HCT116 (cell line): Measurements from ENCODE around the gene GALM. TPM values are rescaled to one million over a fixed set of nuclear protein-coding genes. Genes with fewer than 3 reads are reported as not detected.

Experiments used
- ATAC-seq: fragments of 200-7000 bp; cut with Tn5 transposase; 2 replicates; pipeline ENCODE4 v1.9.1; 2020; ENCODE audit warnings: mild to moderate bottlenecking, moderate library complexity
- BruUV-seq: library from RNA; stranded (reverse); fragments of 400-500 nt; replicated peaks from 2 replicates; lab custom pipeline; 2021; lab: Mats Ljungman, UMichigan
- CTCF ChIA-PET: fragments of 300-600 bp; sonication (Branson Sonifier 250); formaldehyde crosslinking; loops from one replicate; lab custom pipeline; 2021; ENCODE audit warnings: antibody characterized with exemption; lab: Charles Lee
- POLR2A ChIA-PET: fragments of 300-600, 350-600 bp; sonication (Branson Sonifier 250); formaldehyde crosslinking; loops from one replicate; lab custom pipeline; 2021; ENCODE audit warnings: antibody characterized with exemption; lab: Charles Lee
- RAD21 ChIA-PET, 2 experiments: fragments of 300-600 bp; sonication (Branson Sonifier 250); formaldehyde crosslinking; loops; one replicate each; lab custom pipeline; 2023; ENCODE audit warnings: low total read pairs in 2 of 2; ENCODE audit not compliant: uncharacterized antibody in 2 of 2, unreplicated experiment in 2 of 2, low non-redundant PET in 1 of 2; lab: Charles Lee
- DNase-seq: peaks from one replicate; pipeline ENCODE4 v3.0.0-alpha.2; 2010; ENCODE audit warnings: low read depth, low spot score
- H2AFZ ChIP-seq: fragments of 200-600 bp; shearing (Covaris generic), sonication (generic); 2 replicates; pipeline ENCODE4 v1.6.1; 2017; ENCODE audit warnings: low read depth, mixed run types, mixed read lengths, antibody characterized with exemption, low read length; ENCODE audit not compliant: poor library complexity, severe bottlenecking
- H3K27ac ChIP-seq: 2 replicates; pipeline ENCODE4 v1.5.1; 2012; ENCODE audit warnings: low read depth, low read length
- H3K27me3 ChIP-seq: fragments of 200-600 bp; sonication (generic); 2 replicates; pipeline ENCODE4 v1.6.1; 2016; ENCODE audit warnings: mixed run types, low read length, mixed read lengths; ENCODE audit not compliant: insufficient read depth
- H3K36me3 ChIP-seq, 2 experiments: fragments of 200-500 bp in 1 of 2; fragments of 200-600 bp in 1 of 2; sonication (Bioruptor generic) in 1 of 2; sonication (generic) in 1 of 2; 2 replicates each; pipeline versions ENCODE4 v1.5.1 to v1.6.1; 2014 to 2016; ENCODE audit warnings: low read length in 2 of 2, inconsistent platforms in 1 of 2, mixed read lengths in 1 of 2, mixed run types in 1 of 2; ENCODE audit not compliant: insufficient read depth in 2 of 2, control insufficient read depth in 1 of 2
- H3K4me1 ChIP-seq, 2 experiments: fragments of 200-600 bp in 1 of 2; sonication (generic) in 1 of 2; 2 replicates each; pipeline versions ENCODE4 v1.5.1 to v1.6.1; 2012 to 2017; ENCODE audit warnings: low read length in 2 of 2, inconsistent platforms in 1 of 2, mild to moderate bottlenecking in 1 of 2, mixed read lengths in 1 of 2, mixed run types in 1 of 2, moderate library complexity in 1 of 2; ENCODE audit not compliant: insufficient read depth in 2 of 2, control insufficient read depth in 1 of 2
- H3K4me2 ChIP-seq: fragments of 200-600 bp; sonication (generic); 2 replicates; pipeline ENCODE4 v1.6.1; 2017; ENCODE audit warnings: mixed run types, low read length, mixed read lengths
- H3K4me3 ChIP-seq, 2 experiments: fragments of 200-600 bp in 1 of 2; sonication (generic) in 1 of 2; replicated peaks in 1 of 2; 2 replicates each; pipeline ENCODE4 v1.5.1; 2011 to 2016; ENCODE audit warnings: low read length in 2 of 2, control low read depth in 1 of 2, low read depth in 1 of 2, mild to moderate bottlenecking in 1 of 2, mixed read lengths in 1 of 2, mixed run types in 1 of 2
- H3K79me2 ChIP-seq: fragments of 200-600 bp; sonication (generic); 2 replicates; pipeline ENCODE4 v1.6.1; 2017; ENCODE audit warnings: mild to moderate bottlenecking, mixed run types, low read length, moderate library complexity, mixed read lengths; ENCODE audit not compliant: insufficient read depth
- H3K9ac ChIP-seq: fragments of 200-600 bp; sonication (generic); 2 replicates; pipeline ENCODE4 v1.6.1; 2016; ENCODE audit warnings: low read length, mixed read lengths
- H3K9me2 ChIP-seq: fragments of 200-600 bp; sonication (generic), shearing (Covaris generic); 2 replicates; pipeline ENCODE4 v1.6.1; 2017; ENCODE audit warnings: mixed run types, mild to moderate bottlenecking, moderate library complexity; ENCODE audit not compliant: insufficient read depth
- H3K9me3 ChIP-seq, 2 experiments: fragments of 200-500 bp in 1 of 2; fragments of 200-600 bp in 1 of 2; sonication (Bioruptor generic) in 1 of 2; sonication (generic) in 1 of 2; 2 replicates each; pipeline ENCODE4 v1.6.1; 2014 to 2017; ENCODE audit warnings: low read length in 2 of 2, mixed read lengths in 2 of 2, inconsistent platforms in 1 of 2, low read depth in 1 of 2, mild to moderate bottlenecking in 1 of 2, mixed run types in 1 of 2, moderate library complexity in 1 of 2; ENCODE audit not compliant: control insufficient read depth in 1 of 2, insufficient read depth in 1 of 2
- H4K20me1 ChIP-seq: fragments of 200-600 bp; sonication (generic), shearing (Covaris generic); 2 replicates; pipeline ENCODE4 v1.6.1; 2017; ENCODE audit warnings: mixed run types, mild to moderate bottlenecking, moderate library complexity; ENCODE audit not compliant: insufficient read depth
- CBX3 ChIP-seq: IDR thresholded peaks from 2 replicates; pipeline ENCODE4 v1.6.1; 2012; ENCODE audit warnings: low read depth
- CEBPB ChIP-seq: IDR thresholded peaks from 2 replicates; pipeline ENCODE4 v1.6.1; 2012; ENCODE audit warnings: low read depth
- EGR1 ChIP-seq: IDR thresholded peaks from 2 replicates; pipeline ENCODE4 v1.6.1; 2012; ENCODE audit warnings: low read depth
- FOSL1 ChIP-seq: IDR thresholded peaks from 2 replicates; pipeline ENCODE4 v1.6.1; 2012; ENCODE audit warnings: low read depth
- JUND ChIP-seq: IDR thresholded peaks from 2 replicates; pipeline ENCODE4 v1.6.1; 2012
- POLR2A ChIP-seq: IDR thresholded peaks from 2 replicates; pipeline ENCODE4 v1.7.0; 2011; ENCODE audit warnings: borderline replicate concordance; ENCODE audit not compliant: insufficient read depth, insufficient read length; ENCODE audit errors: extremely low read depth
- POLR2AphosphoS5 ChIP-seq: IDR thresholded peaks from 2 replicates; pipeline ENCODE4 v1.6.1; 2011; ENCODE audit warnings: mild to moderate bottlenecking, low read depth, low read length, moderate library complexity
- RAD21 ChIP-seq: IDR thresholded peaks from 2 replicates; pipeline ENCODE4 v1.6.1; 2012; ENCODE audit warnings: low read depth, mild to moderate bottlenecking
- REST ChIP-seq: IDR thresholded peaks from 2 replicates; pipeline ENCODE4 v1.6.1; 2012; ENCODE audit warnings: low read depth
- SP1 ChIP-seq: IDR thresholded peaks from 2 replicates; pipeline ENCODE4 v1.6.1; 2012; ENCODE audit warnings: low read depth
- SRF ChIP-seq: IDR thresholded peaks from 2 replicates; pipeline ENCODE4 v1.6.1; 2012; ENCODE audit warnings: low read depth
- TCF7L2 ChIP-seq: IDR thresholded peaks from 2 replicates; pipeline ENCODE4 v1.7.0; 2011; ENCODE audit warnings: borderline replicate concordance, inconsistent platforms; ENCODE audit not compliant: insufficient read depth, insufficient read length; ENCODE audit errors: extremely low read depth
- YY1 ChIP-seq: IDR thresholded peaks from 2 replicates; pipeline ENCODE4 v1.6.1; 2011; ENCODE audit warnings: low read length, low read depth, moderate library complexity, mild to moderate bottlenecking; ENCODE audit not compliant: insufficient replicate concordance; ENCODE audit errors: extremely low read depth
- ZNF274 ChIP-seq: fragments of 200-500 bp; sonication (Bioruptor generic); IDR thresholded peaks from 2 replicates; pipeline ENCODE4 v1.6.1; 2014; ENCODE audit warnings: mild to moderate bottlenecking, low read depth, low read length, inconsistent platforms
- intact Hi-C: fragments of 100-400 bp; cut with micrococcal nuclease; formaldehyde crosslinking; loops from 2 replicates; pipeline ENCODE4 v1.10.0; 2022
- total RNA-seq: library from RNA; stranded (reverse); gene quantifications from one replicate; pipeline ENCODE4 v1.2.1, GENCODE V29; 2021; ENCODE audit not compliant: unreplicated experiment
- TF ChIP-seq, protein P1 (sequence below): IDR thresholded peaks from 2 replicates; pipeline ENCODE4 v1.6.1; 2012
- TF ChIP-seq, protein P2 (sequence below): IDR thresholded peaks from 2 replicates; pipeline ENCODE4 v1.6.1; 2011; ENCODE audit warnings: mild to moderate bottlenecking, low read length, moderate library complexity; ENCODE audit not compliant: insufficient replicate concordance; ENCODE audit errors: extremely low read depth
- TF ChIP-seq, protein P3 (sequence below), 3 experiments: fragments of 200-600 bp in 1 of 3; sonication (generic) in 1 of 3; IDR thresholded peaks in 2 of 3; conservative IDR thresholded peaks in 1 of 3; 2 replicates each; pipeline ENCODE4 v1.5.1; 2012 to 2017; ENCODE audit warnings: low read depth in 2 of 3, low read length in 2 of 3, antibody characterized with exemption in 1 of 3, borderline replicate concordance in 1 of 3, control low read depth in 1 of 3, mild to moderate bottlenecking in 1 of 3, mixed read lengths in 1 of 3, mixed run types in 1 of 3, moderate library complexity in 1 of 3; ENCODE audit not compliant: insufficient read depth in 1 of 3

Gene GALM
- total RNA-seq, 1 experiment from 2014 or later: 10.2 TPM

- H4K20me1 ChIP-seq: no peaks in the 10 kb centered on the region
- DNase-seq (no peak), ATAC-seq (no peak)
- no peak overlapping the region for H3K4me2 ChIP-seq
- POLR2A ChIA-PET: no interaction called here
- RAD21 ChIA-PET: no interaction called here
- no peak overlapping the region for H3K4me3 ChIP-seq
- BruUV-seq: no TSS peak
- no peaks in the 10 kb centered on the region for H3K27me3 ChIP-seq
- H3K36me3 ChIP-seq: peaks cover 0 to 3% of the 10 kb centered on the region in 2 experiments; a peak in 1 of 4 replicates
- H2AFZ ChIP-seq: no peak overlapping the region
- intact Hi-C loops: no loop called here
- no peaks in the 10 kb centered on the region for H3K9me2 ChIP-seq
- TF ChIP-seq, protein P1, sequence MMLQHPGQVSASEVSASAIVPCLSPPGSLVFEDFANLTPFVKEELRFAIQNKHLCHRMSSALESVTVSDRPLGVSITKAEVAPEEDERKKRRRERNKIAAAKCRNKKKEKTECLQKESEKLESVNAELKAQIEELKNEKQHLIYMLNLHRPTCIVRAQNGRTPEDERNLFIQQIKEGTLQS: no peak
- TF ChIP-seq CEBPB (no peak), POLR2AphosphoS5 (no peak), RAD21 (no peak), TCF7L2 (no peak), SRF (no peak), REST (no peak), EGR1 (no peak), ZNF274 (no peak), POLR2A (no peak), CBX3 (no peak), FOSL1 (no peak), SP1 (no peak), JUND (no peak), YY1 (no peak)
- TF ChIP-seq, protein P2, sequence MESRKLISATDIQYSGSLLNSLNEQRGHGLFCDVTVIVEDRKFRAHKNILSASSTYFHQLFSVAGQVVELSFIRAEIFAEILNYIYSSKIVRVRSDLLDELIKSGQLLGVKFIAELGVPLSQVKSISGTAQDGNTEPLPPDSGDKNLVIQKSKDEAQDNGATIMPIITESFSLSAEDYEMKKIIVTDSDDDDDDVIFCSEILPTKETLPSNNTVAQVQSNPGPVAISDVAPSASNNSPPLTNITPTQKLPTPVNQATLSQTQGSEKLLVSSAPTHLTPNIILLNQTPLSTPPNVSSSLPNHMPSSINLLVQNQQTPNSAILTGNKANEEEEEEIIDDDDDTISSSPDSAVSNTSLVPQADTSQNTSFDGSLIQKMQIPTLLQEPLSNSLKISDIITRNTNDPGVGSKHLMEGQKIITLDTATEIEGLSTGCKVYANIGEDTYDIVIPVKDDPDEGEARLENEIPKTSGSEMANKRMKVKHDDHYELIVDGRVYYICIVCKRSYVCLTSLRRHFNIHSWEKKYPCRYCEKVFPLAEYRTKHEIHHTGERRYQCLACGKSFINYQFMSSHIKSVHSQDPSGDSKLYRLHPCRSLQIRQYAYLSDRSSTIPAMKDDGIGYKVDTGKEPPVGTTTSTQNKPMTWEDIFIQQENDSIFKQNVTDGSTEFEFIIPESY: no peak
- TF ChIP-seq, protein P3, sequence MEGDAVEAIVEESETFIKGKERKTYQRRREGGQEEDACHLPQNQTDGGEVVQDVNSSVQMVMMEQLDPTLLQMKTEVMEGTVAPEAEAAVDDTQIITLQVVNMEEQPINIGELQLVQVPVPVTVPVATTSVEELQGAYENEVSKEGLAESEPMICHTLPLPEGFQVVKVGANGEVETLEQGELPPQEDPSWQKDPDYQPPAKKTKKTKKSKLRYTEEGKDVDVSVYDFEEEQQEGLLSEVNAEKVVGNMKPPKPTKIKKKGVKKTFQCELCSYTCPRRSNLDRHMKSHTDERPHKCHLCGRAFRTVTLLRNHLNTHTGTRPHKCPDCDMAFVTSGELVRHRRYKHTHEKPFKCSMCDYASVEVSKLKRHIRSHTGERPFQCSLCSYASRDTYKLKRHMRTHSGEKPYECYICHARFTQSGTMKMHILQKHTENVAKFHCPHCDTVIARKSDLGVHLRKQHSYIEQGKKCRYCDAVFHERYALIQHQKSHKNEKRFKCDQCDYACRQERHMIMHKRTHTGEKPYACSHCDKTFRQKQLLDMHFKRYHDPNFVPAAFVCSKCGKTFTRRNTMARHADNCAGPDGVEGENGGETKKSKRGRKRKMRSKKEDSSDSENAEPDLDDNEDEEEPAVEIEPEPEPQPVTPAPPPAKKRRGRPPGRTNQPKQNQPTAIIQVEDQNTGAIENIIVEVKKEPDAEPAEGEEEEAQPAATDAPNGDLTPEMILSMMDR (IDR thresholded peaks at IDR 0.05 in 2 of 3, conservative IDR thresholded peaks at IDR 0.05 in 1 of 3; ENCODE audit: borderline replicate concordance in 1 of 3, insufficient read depth in 1 of 3, low read depth in 2 of 3, low read length in 2 of 3): no peak
- TF ChIP-seq, all 23 proteins: peak for 0
- Histone ChIP-seq H3K79me2 (no peaks in the 10 kb centered on the region), H3K9me3 (no peaks in the 10 kb centered on the region), H3K9ac (no peak overlapping the region), H3K27ac (no peak overlapping the region), H3K4me1 (0 out of 4 replicates have a peak, but pooled peaks cover 0 to 2% of the 10 kb centered on the region in 2 experiments)
- CTCF ChIA-PET: no interaction called here
Observed at GRCh38 chr2:38731090-38731489, 65.2 kb downstream of the GALM start.
